Measurements from ENCODE around the gene DNAJC27.

- TF ChIP-seq POLR2A (IDR thresholded peaks at IDR 0.05; ENCODE audit: low read depth, low read length) (no peak), POLR2AphosphoS5 (IDR thresholded peaks at IDR 0.05; ENCODE audit: low read depth, low read length) (no peak), TAF1 (IDR thresholded peaks at IDR 0.05; ENCODE audit: borderline replicate concordance, low read depth, low read length) (no peak)
Observed at GRCh38 chr2:24928036-24928435, 43.7 kb downstream of the DNAJC27 start.
